IMR-90 (cell line): Measurements from ENCODE around the gene LAMTOR4. TPM values are rescaled to one million over a fixed set of nuclear protein-coding genes. Genes with fewer than 3 reads are reported as not detected.

Experiments
- ATAC-seq: fragments of 200-7000 bp; cut with Tn5 transposase; 2 replicates; pipeline ENCODE4 v1.9.1; 2020; ENCODE audit warnings: low read depth, mild to moderate bottlenecking, moderate library complexity
- BruUV-seq: library from RNA; stranded (reverse); fragments of 400-500 nt; replicated peaks from 2 replicates; lab custom pipeline; 2021; lab: Mats Ljungman, UMichigan
- CTCF ChIA-PET: fragments of 300-600 bp; formaldehyde crosslinking; extraction: SDS; loops from one replicate; lab custom pipeline; 2021; ENCODE audit warnings: antibody characterized with exemption; lab: Yijun Ruan, JAX
- POLR2A ChIA-PET: fragments of 300-600 bp; sonication (Branson Sonifier 250); formaldehyde crosslinking; loops from one replicate; lab custom pipeline; 2022; ENCODE audit warnings: antibody characterized with exemption; ENCODE audit not compliant: unreplicated experiment; lab: Charles Lee
- DNase-seq: peaks from one replicate; pipeline ENCODE4 v3.0.0; 2013
- H2AFZ ChIP-seq: replicated peaks from 2 replicates; pipeline ENCODE3; 2013; ENCODE audit warnings: low read length, mild to moderate bottlenecking; ENCODE audit not compliant: poor library complexity
- H2AK5ac ChIP-seq: 2 replicates; pipeline ENCODE4 v1.6.1; 2013; ENCODE audit warnings: low read depth, low read length, inconsistent platforms
- H2AK9ac ChIP-seq: replicated peaks from 2 replicates; pipeline ENCODE3; 2013; ENCODE audit warnings: mild to moderate bottlenecking, low read depth, low read length, moderate library complexity; ENCODE audit not compliant: poor library complexity
- H2BK120ac ChIP-seq: 2 replicates; pipeline ENCODE4 v1.6.1; 2013; ENCODE audit warnings: low read depth, low read length, inconsistent platforms
- H2BK15ac ChIP-seq: 3 replicates; pipeline ENCODE4 v1.6.1; 2013; ENCODE audit warnings: low read depth, low read length, inconsistent platforms
- H2BK20ac ChIP-seq: 2 replicates; pipeline ENCODE4 v1.6.1; 2013; ENCODE audit warnings: low read depth, mild to moderate bottlenecking, inconsistent platforms, low read length, moderate library complexity
- H2BK5ac ChIP-seq: 2 replicates; pipeline ENCODE4 v1.6.1; 2013; ENCODE audit warnings: mild to moderate bottlenecking, low read depth, low read length, inconsistent platforms; ENCODE audit not compliant: poor library complexity, severe bottlenecking
- H3K14ac ChIP-seq: replicated peaks from 2 replicates; pipeline ENCODE4 v1.6.1; 2013; ENCODE audit warnings: low read depth, low read length, inconsistent platforms
- H3K18ac ChIP-seq: 2 replicates; pipeline ENCODE4 v1.6.1; 2013; ENCODE audit warnings: low read depth, low read length, control low read depth
- H3K23ac ChIP-seq: 2 replicates; pipeline ENCODE4 v1.6.1; 2013; ENCODE audit warnings: low read depth, low read length, inconsistent platforms
- H3K27ac ChIP-seq: 2 replicates; pipeline ENCODE4 v1.5.1; 2013; ENCODE audit warnings: mild to moderate bottlenecking, control low read depth, low read length; ENCODE audit not compliant: insufficient read depth
- H3K27me3 ChIP-seq: 2 replicates; pipeline ENCODE4 v1.6.1; 2013; ENCODE audit warnings: low read length; ENCODE audit not compliant: control insufficient read depth, insufficient read depth
- H3K36me3 ChIP-seq: 2 replicates; pipeline ENCODE4 v1.6.1; 2013; ENCODE audit warnings: low read length, mixed read lengths; ENCODE audit not compliant: control insufficient read depth, insufficient read depth
- H3K4ac ChIP-seq: 2 replicates; pipeline ENCODE4 v1.6.1; 2013; ENCODE audit warnings: low read depth, low read length, inconsistent platforms
- H3K4me1 ChIP-seq: 2 replicates; pipeline ENCODE4 v1.6.1; 2013; ENCODE audit warnings: low read length, mixed read lengths; ENCODE audit not compliant: control insufficient read depth, insufficient read depth
- H3K4me2 ChIP-seq: 2 replicates; pipeline ENCODE4 v1.6.1; 2013; ENCODE audit warnings: low read depth, mild to moderate bottlenecking, control low read depth, low read length, moderate library complexity
- H3K4me3 ChIP-seq: 2 replicates; pipeline ENCODE4 v1.5.1; 2013; ENCODE audit warnings: low read depth, mild to moderate bottlenecking, control low read depth, low read length, moderate library complexity; ENCODE audit not compliant: insufficient read depth
- H3K56ac ChIP-seq: 2 replicates; pipeline ENCODE4 v1.6.1; 2013; ENCODE audit warnings: low read length, inconsistent platforms; ENCODE audit not compliant: insufficient read depth; ENCODE audit errors: extremely low read depth
- H3K79me1 ChIP-seq, 2 experiments: 2 replicates each; pipeline ENCODE4 v1.6.1; 2013; ENCODE audit warnings: low read length in 2 of 2, inconsistent platforms in 1 of 2, low read depth in 1 of 2
- H3K9ac ChIP-seq: 2 replicates; pipeline ENCODE4 v1.6.1; 2013; ENCODE audit warnings: low read depth, low read length, control low read depth
- H3K9me1 ChIP-seq: 2 replicates; pipeline ENCODE4 v1.6.1; 2013; ENCODE audit warnings: low read length, inconsistent platforms; ENCODE audit not compliant: insufficient read depth
- H3K9me3 ChIP-seq: 2 replicates; pipeline ENCODE4 v1.6.1; 2013; ENCODE audit warnings: low read length; ENCODE audit not compliant: control insufficient read depth, insufficient read depth
- H4K20me1 ChIP-seq: 2 replicates; pipeline ENCODE4 v1.6.1; 2013; ENCODE audit warnings: low read length, inconsistent platforms; ENCODE audit not compliant: insufficient read depth
- H4K5ac ChIP-seq: 2 replicates; pipeline ENCODE4 v1.6.1; 2013; ENCODE audit warnings: mild to moderate bottlenecking, low read depth, low read length, control low read depth
- H4K8ac ChIP-seq, 2 experiments: 2 replicates each; pipeline ENCODE4 v1.6.1; 2013; ENCODE audit warnings: low read depth in 2 of 2, low read length in 2 of 2, control low read depth in 1 of 2, inconsistent platforms in 1 of 2
- H4K91ac ChIP-seq: 2 replicates; pipeline ENCODE4 v1.6.1; 2013; ENCODE audit warnings: low read depth, low read length, inconsistent platforms; ENCODE audit not compliant: insufficient read depth
- BHLHE40 ChIP-seq: fragments of 150-350 bp; IDR thresholded peaks from 2 replicates; pipeline ENCODE4 v1.6.1; 2016; ENCODE audit warnings: mild to moderate bottlenecking, low read depth, low read length
- CEBPB ChIP-seq: IDR thresholded peaks from 2 replicates; pipeline ENCODE4 v1.6.1; 2012; ENCODE audit warnings: low read depth, low read length, improper control_type of control experiment
- CHD1 ChIP-seq: IDR thresholded peaks from 2 replicates; pipeline ENCODE4 v1.6.1; 2012; ENCODE audit warnings: low read depth, low read length, improper control_type of control experiment
- CTCF ChIP-seq: conservative IDR thresholded peaks from 2 replicates; pipeline ENCODE4 v1.5.1; 2012; ENCODE audit warnings: mild to moderate bottlenecking, low read depth, low read length, improper control_type of control experiment
- FOS ChIP-seq: fragments of 150-350 bp; IDR thresholded peaks from 2 replicates; pipeline ENCODE4 v1.6.1; 2016; ENCODE audit warnings: low read depth, low read length
- MAFK ChIP-seq: IDR thresholded peaks from 2 replicates; pipeline ENCODE4 v1.6.1; 2012; ENCODE audit warnings: low read depth, low read length, improper control_type of control experiment
- MAZ ChIP-seq: IDR thresholded peaks from 2 replicates; pipeline ENCODE4 v1.6.1; 2012; ENCODE audit warnings: low read depth, mild to moderate bottlenecking, low read length, improper control_type of control experiment, moderate library complexity, borderline replicate concordance
- MXI1 ChIP-seq: IDR thresholded peaks from 2 replicates; pipeline ENCODE4 v1.6.1; 2012; ENCODE audit warnings: low read depth, mild to moderate bottlenecking, low read length, moderate library complexity, borderline replicate concordance
- NFE2L2 ChIP-seq: fragments of 150-350 bp; IDR thresholded peaks from 2 replicates; pipeline ENCODE4 v1.6.1; 2016; ENCODE audit warnings: low read depth, mild to moderate bottlenecking, low read length
- POLR2A ChIP-seq: IDR thresholded peaks from 2 replicates; pipeline ENCODE4 v1.6.1; 2012; ENCODE audit warnings: mild to moderate bottlenecking, low read depth, low read length
- RAD21 ChIP-seq: IDR thresholded peaks from 2 replicates; pipeline ENCODE4 v1.6.1; 2012; ENCODE audit warnings: low read length, improper control_type of control experiment
- RCOR1 ChIP-seq: IDR thresholded peaks from 2 replicates; pipeline ENCODE4 v1.6.1; 2012; ENCODE audit warnings: mild to moderate bottlenecking, low read length, improper control_type of control experiment; ENCODE audit not compliant: insufficient replicate concordance
- RFX5 ChIP-seq: IDR thresholded peaks from 2 replicates; pipeline ENCODE4 v1.8.0; 2012; ENCODE audit warnings: low read depth, mild to moderate bottlenecking, low read length, moderate library complexity
- SMC3 ChIP-seq: fragments of 150-350 bp; IDR thresholded peaks from 2 replicates; pipeline ENCODE4 v1.6.1; 2016; ENCODE audit warnings: low read depth, mild to moderate bottlenecking, antibody characterized with exemption, low read length, moderate library complexity
- USF2 ChIP-seq: fragments of 150-350 bp; IDR thresholded peaks from 2 replicates; pipeline ENCODE4 v1.6.1; 2017; ENCODE audit warnings: mild to moderate bottlenecking, antibody characterized with exemption, low read length, low read depth
- WGBS, 2 experiments: methylation state at CpG; one replicate each; pipeline versions ENCODE4 v1.1.5 to v1.1.7; 2013; ENCODE audit warnings: missing lambda C conversion rate in 2 of 2; ENCODE audit not compliant: insufficient read length in 1 of 2; ENCODE audit errors: extremely low coverage in 2 of 2; 5-methylcytosine and 5-hydroxymethylcytosine counted together
- dilution Hi-C: fragments of 300-500 bp; cut with HindIII; formaldehyde crosslinking; loops from one replicate; pipeline ENCODE4 v1.14.3; 2018; ENCODE audit warnings: low sequenced_read_pairs; ENCODE audit not compliant: unreplicated experiment
- in situ Hi-C: fragments of 300-500 bp; cut with MboI; formaldehyde crosslinking; loops from 3 replicates; pipeline ENCODE4 v1.14.3; 2019; ENCODE audit warnings: low sequenced_read_pairs, inconsistent platforms, mixed read lengths
- intact Hi-C: fragments of 100-400 bp; cut with micrococcal nuclease; formaldehyde crosslinking; loops from 2 replicates; pipeline ENCODE4 v1.10.0; 2022
- polyA plus RNA-seq, 3 experiments: library from polyadenylated mRNA; depleted of rRNA; stranded (reverse); fragments of >200 nt; gene quantifications; 2 replicates each; pipeline ENCODE4 v1.2.3, GENCODE V29; 2012; ENCODE audit warnings: low replicate concordance in 1 of 3
- total RNA-seq: library from RNA; depleted of rRNA; stranded (reverse); fragments of >200 nt; gene quantifications from 2 replicates; pipeline ENCODE4 v1.2.3, GENCODE V29; 2012

Gene LAMTOR4
- total and polyA plus RNA-seq, 2 of the 4 experiments (the other 2 are of a cell fraction): 134 to 268 TPM

GRCh38 chr7:100154651-100155491 lies 6.2 kb downstream of the LAMTOR4 start:
- CTCF ChIA-PET: no interaction called here
- peaks cover 42% of the 10 kb centered on the region for H3K36me3 ChIP-seq
- no peak overlapping the region for H3K4ac ChIP-seq
- H2AK5ac ChIP-seq: no peak overlapping the region
- peak overlapping the region; percentile 15 for H2AK9ac ChIP-seq
- POLR2A ChIA-PET: no interaction called here
- H2AFZ ChIP-seq: no peak overlapping the region
- H3K9ac ChIP-seq: no peak overlapping the region
- peaks cover 26 to 73% of the 10 kb centered on the region in 2 experiments for H3K79me1 ChIP-seq
- H3K27me3 ChIP-seq: no peaks in the 10 kb centered on the region
- H3K9me1 ChIP-seq: peaks cover 2% of the 10 kb centered on the region; the same call in 1 of the 2 replicates
- TSS peak; percentile 14 for BruUV-seq
- H2BK20ac ChIP-seq: no peak overlapping the region
- in situ Hi-C loops: no loop called here
- H3K9me3 ChIP-seq: no peaks in the 10 kb centered on the region
- H3K56ac ChIP-seq: no peak overlapping the region
- DNase-seq (no peak), ATAC-seq (no peak)
- 93% methylated on average over 11 of the region's 30 CpGs; no CpG with 5 or more reads in 1 of the 2 experiments for WGBS, 2 experiments
- H2BK120ac ChIP-seq: no peak overlapping the region
- intact Hi-C loops: no loop called here
- no peak overlapping the region for H4K5ac ChIP-seq
- H4K20me1 ChIP-seq: peaks cover 23% of the 10 kb centered on the region
- no peak overlapping the region for H3K23ac ChIP-seq
- H4K91ac ChIP-seq: no peak overlapping the region
- no peak overlapping the region for H2BK15ac ChIP-seq
- H3K4me1 ChIP-seq: peaks cover 6% of the 10 kb centered on the region
- H3K14ac ChIP-seq: no peak overlapping the region
- dilution Hi-C loops: no loop called here
- no peak overlapping the region for H3K27ac ChIP-seq
- H3K4me2 ChIP-seq: no peak overlapping the region
- no peak overlapping the region for H3K4me3 ChIP-seq
- H2BK5ac ChIP-seq: no peak overlapping the region
- no peak overlapping the region for H3K18ac ChIP-seq
- H4K8ac ChIP-seq: no peak overlapping the region
- TF ChIP-seq MXI1: no peak
- TF ChIP-seq NFE2L2: no peak
- no peak for TF ChIP-seq RCOR1
- TF ChIP-seq CEBPB: no peak
- no peak for TF ChIP-seq USF2
- TF ChIP-seq POLR2A: no peak
- no peak for TF ChIP-seq SMC3
- no peak for TF ChIP-seq FOS
- no peak for TF ChIP-seq CHD1
- TF ChIP-seq RAD21: no peak
- no peak for TF ChIP-seq CTCF
- no peak for TF ChIP-seq RFX5
- no peak for TF ChIP-seq MAZ
- no peak for TF ChIP-seq MAFK
- TF ChIP-seq BHLHE40: no peak
